DOHH2 (cell line): ENCODE data around the gene KDSR.

Experiments
- H3F3A ChIP-seq: fragments of 200-600 bp; sonication (generic), shearing (Covaris generic); 2 replicates; pipeline ENCODE4 v1.6.0; 2016; ENCODE audit warnings: antibody characterized with exemption, mild to moderate bottlenecking; ENCODE audit not compliant: control insufficient read depth, insufficient read depth
- H3K27ac ChIP-seq: fragments of 200-600 bp; sonication (generic); 2 replicates; pipeline ENCODE4 v1.5.1; 2014; ENCODE audit warnings: low read depth, mild to moderate bottlenecking, low read length, moderate library complexity
- H3K27me3 ChIP-seq: fragments of 200-600 bp; sonication (generic); 2 replicates; pipeline ENCODE4 v1.6.1; 2014; ENCODE audit warnings: mild to moderate bottlenecking, low read length, mixed read lengths; ENCODE audit not compliant: control insufficient read depth
- H3K36me3 ChIP-seq: fragments of 200-600 bp; sonication (generic); 2 replicates; pipeline ENCODE4 v1.6.1; 2014; ENCODE audit warnings: mild to moderate bottlenecking, low read length, moderate library complexity, mixed read lengths; ENCODE audit not compliant: control insufficient read depth
- H3K4me1 ChIP-seq: fragments of 200-600 bp; sonication (generic); 2 replicates; pipeline ENCODE4 v1.6.1; 2014; ENCODE audit warnings: mild to moderate bottlenecking, low read length, mixed read lengths; ENCODE audit not compliant: control insufficient read depth
- H3K4me2 ChIP-seq: fragments of 200-600 bp; sonication (generic); 2 replicates; pipeline ENCODE4 v1.6.0; 2014; ENCODE audit warnings: mild to moderate bottlenecking, low read length, moderate library complexity
- H3K4me3 ChIP-seq: fragments of 200-600 bp; sonication (generic); 2 replicates; pipeline ENCODE4 v1.5.1; 2014; ENCODE audit warnings: mild to moderate bottlenecking, low read length, mixed read lengths
- H3K79me2 ChIP-seq: fragments of 200-600 bp; sonication (generic); 2 replicates; pipeline ENCODE4 v1.6.1; 2014; ENCODE audit warnings: mild to moderate bottlenecking, low read length, mixed read lengths; ENCODE audit not compliant: control insufficient read depth
- H3K9me2 ChIP-seq: fragments of 200-600 bp; sonication (generic); replicated peaks from 2 replicates; pipeline ENCODE4 v1.6.1; 2014; ENCODE audit warnings: mild to moderate bottlenecking, low read length, mixed read lengths; ENCODE audit not compliant: control insufficient read depth
- H3K9me3 ChIP-seq: fragments of 200-600 bp; sonication (generic); 2 replicates; pipeline ENCODE4 v1.6.1; 2014; ENCODE audit warnings: antibody characterized with exemption, low read length, mixed read lengths; ENCODE audit not compliant: control insufficient read depth, insufficient read depth
- H4K20me1 ChIP-seq: fragments of 200-600 bp; sonication (generic); 2 replicates; pipeline ENCODE4 v1.6.0; 2014; ENCODE audit warnings: low read depth, mild to moderate bottlenecking, antibody characterized with exemption, low read length, moderate library complexity; ENCODE audit not compliant: control insufficient read depth, insufficient read depth
- CTCF ChIP-seq: fragments of 200-600 bp; sonication (generic); IDR thresholded peaks from one replicate; pipeline ENCODE4 v1.5.1; 2014; ENCODE audit warnings: antibody characterized with exemption, mild to moderate bottlenecking, low read depth, low read length; ENCODE audit not compliant: poor library complexity, severe bottlenecking
- EZH2phosphoT487 ChIP-seq: fragments of 200-600 bp; sonication (generic); IDR thresholded peaks from 2 replicates; pipeline ENCODE4 v1.6.1; 2017; ENCODE audit warnings: borderline replicate concordance, mild to moderate bottlenecking, antibody characterized with exemption, low read length, moderate library complexity, mixed read lengths

The KDSR gene

GRCh38 chr18:63316612-63317555, 50.1 kb downstream of the KDSR start:
- H3K27me3 ChIP-seq: peaks cover 29% of the 10 kb centered on the region
- H3K27ac ChIP-seq: peak overlapping the region; percentile 82
- H3K4me3 ChIP-seq: peak overlapping the region; percentile 74
- H3K9me3 ChIP-seq: no peaks in the 10 kb centered on the region
- H4K20me1 ChIP-seq: peaks cover 34% of the 10 kb centered on the region
- peak overlapping the region; percentile 62 for H3K4me2 ChIP-seq
- H3F3A ChIP-seq: peaks cover 20% of the 10 kb centered on the region
- H3K36me3 ChIP-seq: peaks cover 78% of the 10 kb centered on the region
- TF ChIP-seq EZH2phosphoT487 (no peak), CTCF (no peak)
- no peaks in the 10 kb centered on the region for H3K9me2 ChIP-seq
- H3K4me1 ChIP-seq: peaks cover 39% of the 10 kb centered on the region
- H3K79me2 ChIP-seq: peaks cover 86% of the 10 kb centered on the region

- H3K27me3 ChIP-seq: peaks cover 33% of the 10 kb centered on the region
- H3K27ac ChIP-seq: peak overlapping the region; percentile 82
- H3K4me1 ChIP-seq: peaks cover 39% of the 10 kb centered on the region
- no peaks in the 10 kb centered on the region for H3K9me2 ChIP-seq
- H3K4me3 ChIP-seq: peak overlapping the region; percentile 74
- H3K79me2 ChIP-seq: peaks cover 94% of the 10 kb centered on the region
- peaks cover 42% of the 10 kb centered on the region for H4K20me1 ChIP-seq
- H3K9me3 ChIP-seq: no peaks in the 10 kb centered on the region
- H3K4me2 ChIP-seq: peak overlapping the region; percentile 62
- TF ChIP-seq CTCF: no peak
- no peak for TF ChIP-seq EZH2phosphoT487
- peaks cover 18% of the 10 kb centered on the region for H3F3A ChIP-seq
- H3K36me3 ChIP-seq: peaks cover 88% of the 10 kb centered on the region
Observed at GRCh38 chr18:63315876-63316275, 51.1 kb downstream of the KDSR start.

GRCh38 chr18:63315131-63315662, 51.8 kb downstream of the KDSR start:
- H3K4me3 ChIP-seq: peak overlapping the region; percentile 74
- peak overlapping the region; percentile 82 for H3K27ac ChIP-seq
- TF ChIP-seq CTCF (no peak), EZH2phosphoT487 (no peak)
- peaks cover 33% of the 10 kb centered on the region for H3K27me3 ChIP-seq
- peak overlapping the region; percentile 62 for H3K4me2 ChIP-seq
- H3F3A ChIP-seq: peaks cover 18% of the 10 kb centered on the region
- H3K9me3 ChIP-seq: no peaks in the 10 kb centered on the region
- peaks cover 42% of the 10 kb centered on the region for H4K20me1 ChIP-seq
- H3K9me2 ChIP-seq: no peaks in the 10 kb centered on the region
- H3K79me2 ChIP-seq: peaks cover 96% of the 10 kb centered on the region
- peaks cover 43% of the 10 kb centered on the region for H3K4me1 ChIP-seq
- H3K36me3 ChIP-seq: peaks cover 94% of the 10 kb centered on the region
